Stimulated activated CD8-positive, alpha-beta memory T cell treated with anti-CD3 and anti-CD28 coated beads, Interleukin-15, amount 100 ng/mL, for 4 hours (primary cell): Measurements from ENCODE around the gene CPT1C.

Experiments
- DNase-seq, 2 donors: peaks; one replicate each; pipeline ENCODE4 v3.0.0-alpha.2; 2020; ENCODE audit warnings: low read depth in 2 of 2

CPT1C gene

DNA sequence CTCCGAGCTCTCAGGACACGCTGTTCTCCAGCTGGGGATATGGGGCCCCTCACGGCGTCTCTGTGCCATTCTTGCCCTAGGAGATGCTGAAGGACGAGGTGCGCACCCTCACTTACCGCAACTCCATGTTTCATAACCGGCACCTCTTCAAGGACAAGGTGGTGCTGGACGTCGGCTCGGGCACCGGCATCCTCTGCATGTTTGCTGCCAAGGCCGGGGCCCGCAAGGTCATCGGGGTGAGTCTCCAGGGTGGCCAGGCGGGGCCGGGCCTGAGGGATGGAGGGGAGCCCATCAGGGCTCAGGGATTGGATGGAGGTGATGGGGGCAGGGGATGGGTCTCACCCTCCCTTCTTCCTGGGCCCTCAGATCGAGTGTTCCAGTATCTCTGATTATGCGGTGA, 9.1 kb upstream of the CPT1C start:
- no peak for DNase-seq

DNA sequence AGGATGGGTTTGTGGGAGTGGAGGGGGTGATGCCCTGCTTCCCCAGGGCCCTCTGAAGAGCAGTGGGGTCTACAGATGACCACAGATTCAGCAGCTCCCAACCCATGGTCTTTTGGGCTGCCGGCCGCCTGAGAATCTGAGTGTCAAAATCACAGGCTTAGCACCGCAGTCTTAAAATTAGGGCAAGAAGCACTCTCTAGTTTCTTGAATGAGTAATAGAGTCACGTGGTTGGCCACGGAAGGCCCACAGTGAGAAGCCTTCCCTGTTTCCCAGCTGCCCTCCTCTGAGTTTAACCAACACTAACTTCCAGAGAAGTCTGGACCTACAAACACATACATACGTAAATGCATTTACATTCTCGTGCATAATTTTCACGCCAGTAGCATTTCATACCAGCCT, 8.6 kb upstream of the CPT1C start:
- DNase-seq: no peak

DNA sequence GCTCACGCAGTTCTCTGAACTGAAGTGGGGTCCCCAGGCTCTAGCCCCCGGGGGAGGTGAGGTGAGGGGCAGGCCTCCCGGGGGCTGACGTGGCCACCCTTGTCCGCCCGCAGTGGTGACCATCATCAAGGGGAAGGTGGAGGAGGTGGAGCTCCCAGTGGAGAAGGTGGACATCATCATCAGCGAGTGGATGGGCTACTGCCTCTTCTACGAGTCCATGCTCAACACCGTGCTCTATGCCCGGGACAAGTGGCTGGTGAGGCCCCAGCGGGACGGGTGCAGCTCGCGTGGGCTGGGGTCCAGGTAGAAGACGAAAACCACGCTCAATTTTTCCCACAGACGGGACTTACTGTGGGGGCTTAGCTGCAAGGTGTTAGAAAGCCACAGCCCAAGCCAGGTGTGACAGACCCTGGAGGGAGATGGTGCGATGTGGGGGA, 7.1 kb upstream of the CPT1C start:
- no peak for DNase-seq

DNA sequence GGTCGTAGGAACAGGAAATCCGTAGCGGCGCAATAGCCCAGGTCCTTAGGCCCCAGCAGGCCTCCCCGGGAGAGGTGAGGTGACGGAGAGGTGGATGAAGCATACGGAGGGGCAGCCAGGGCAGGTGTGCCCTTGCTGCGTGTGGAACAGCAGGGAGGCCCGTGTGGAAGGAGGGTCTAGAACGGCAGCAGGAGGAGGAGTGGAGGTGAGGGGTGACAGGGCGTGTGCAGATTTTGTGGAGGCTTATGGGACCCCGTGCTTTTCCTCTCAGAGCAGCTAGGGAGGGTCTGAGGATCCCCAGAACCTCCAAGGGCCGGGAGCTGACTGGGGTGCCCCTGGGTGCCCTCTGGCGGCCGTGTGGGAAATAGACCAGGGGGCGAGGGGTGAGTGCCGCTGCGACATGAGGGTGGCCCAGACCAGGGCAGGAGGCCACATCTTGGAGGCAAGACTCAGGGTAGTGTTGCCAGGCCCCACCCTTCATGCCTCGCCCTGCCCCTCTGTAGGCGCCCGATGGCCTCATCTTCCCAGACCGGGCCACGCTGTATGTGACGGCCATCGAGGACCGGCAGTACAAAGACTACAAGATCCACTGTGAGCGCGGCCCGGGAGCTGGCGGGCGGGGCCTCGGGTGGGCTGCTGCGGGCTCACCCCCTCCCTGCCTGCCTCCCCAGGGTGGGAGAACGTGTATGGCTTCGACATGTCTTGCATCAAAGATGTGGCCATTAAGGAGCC, 6.5 kb upstream of the CPT1C start:
- no peak for DNase-seq

DNA sequence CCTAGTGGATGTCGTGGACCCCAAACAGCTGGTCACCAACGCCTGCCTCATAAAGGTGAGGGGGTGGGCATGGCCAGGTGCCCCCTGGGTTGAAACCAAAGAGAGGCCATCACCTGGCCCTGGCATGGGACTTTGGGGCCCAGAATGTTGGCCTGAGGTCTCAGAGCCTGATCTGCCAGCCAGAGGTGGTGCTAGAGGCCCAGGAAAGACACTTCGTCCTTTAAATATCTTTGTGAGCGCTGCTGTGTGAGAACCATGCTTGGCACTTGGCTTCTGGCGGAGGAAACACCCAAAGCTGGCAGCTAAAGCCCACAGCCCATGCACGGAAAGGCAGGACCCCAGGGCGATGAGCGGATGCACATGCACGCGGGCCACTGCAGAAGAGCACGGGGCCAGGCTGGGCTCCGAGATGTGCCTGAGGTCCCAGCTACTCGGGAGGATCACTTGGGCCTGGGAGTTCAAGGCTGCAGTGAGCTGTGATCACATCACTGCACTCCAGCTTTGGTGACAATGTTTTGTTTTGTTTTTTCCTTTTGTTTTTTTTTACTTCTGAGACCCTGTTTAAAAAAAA, 5.8 kb upstream of the CPT1C start:
- no peak for DNase-seq

DNA sequence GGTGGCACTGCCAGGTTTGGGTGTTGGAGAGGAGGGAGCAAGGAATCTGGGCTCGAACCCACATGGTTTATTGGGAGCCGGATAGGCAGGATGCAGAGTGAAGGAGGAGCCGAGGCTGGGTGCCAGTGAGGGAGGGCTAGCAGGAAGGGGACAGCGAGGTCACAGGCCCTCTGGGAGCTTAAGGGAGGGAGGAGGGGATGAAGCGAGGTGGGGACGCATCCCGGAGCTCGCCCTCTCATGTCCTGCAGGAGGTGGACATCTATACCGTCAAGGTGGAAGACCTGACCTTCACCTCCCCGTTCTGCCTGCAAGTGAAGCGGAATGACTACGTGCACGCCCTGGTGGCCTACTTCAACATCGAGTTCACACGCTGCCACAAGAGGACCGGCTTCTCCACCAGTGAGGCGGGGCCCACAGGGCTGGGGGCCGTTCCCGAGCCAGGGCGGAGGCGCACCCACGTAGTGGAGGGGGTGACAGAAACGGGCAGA, 5.0 kb upstream of the CPT1C start:
- DNase-seq: no peak

DNA sequence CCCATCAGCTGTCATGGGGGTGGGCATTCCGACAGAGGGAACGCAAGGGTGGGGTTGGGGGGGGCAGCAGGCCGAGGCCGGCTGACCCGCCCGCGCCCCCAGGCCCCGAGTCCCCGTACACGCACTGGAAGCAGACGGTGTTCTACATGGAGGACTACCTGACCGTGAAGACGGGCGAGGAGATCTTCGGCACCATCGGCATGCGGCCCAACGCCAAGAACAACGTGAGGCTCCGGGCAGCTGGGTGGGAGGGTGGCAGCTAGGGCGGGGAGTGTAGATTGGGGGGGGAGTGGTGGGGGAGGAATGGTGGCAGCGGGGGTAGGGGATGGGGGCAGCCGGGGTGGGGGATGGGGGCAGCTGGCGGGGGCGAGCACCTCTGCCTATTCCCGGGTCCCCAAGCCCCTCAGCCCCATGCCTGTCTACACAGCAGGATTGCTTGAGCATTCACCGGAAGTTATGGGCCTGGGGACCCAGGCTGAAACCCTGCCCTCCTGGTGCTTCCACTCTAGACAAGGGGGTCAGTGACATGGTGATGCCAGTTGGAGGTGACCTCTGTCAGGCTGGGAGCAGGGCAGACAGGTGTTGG, 4.3 kb upstream of the CPT1C start:
- no peak for DNase-seq

DNA sequence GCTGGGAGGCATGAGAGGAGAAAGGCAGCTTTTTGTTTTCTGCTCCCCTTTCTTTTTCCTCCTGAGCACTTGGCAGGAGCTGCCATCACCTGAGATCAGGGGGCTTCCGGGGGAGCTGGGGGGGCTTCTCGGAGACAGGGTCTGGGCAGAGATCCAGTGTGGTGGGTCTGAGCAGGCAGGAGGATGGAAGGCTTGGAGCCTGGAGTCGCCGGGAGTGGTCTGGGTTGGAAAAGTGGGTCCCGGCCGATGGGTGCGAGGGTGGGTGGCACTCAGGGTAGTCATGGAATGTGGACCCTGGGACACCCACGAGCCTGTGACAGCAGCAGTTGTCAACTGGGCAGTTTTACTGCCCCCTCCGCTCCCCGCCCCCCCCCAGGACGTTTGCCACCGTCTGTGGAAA, 3.8 kb upstream of the CPT1C start:
- DNase-seq: no peak

DNA sequence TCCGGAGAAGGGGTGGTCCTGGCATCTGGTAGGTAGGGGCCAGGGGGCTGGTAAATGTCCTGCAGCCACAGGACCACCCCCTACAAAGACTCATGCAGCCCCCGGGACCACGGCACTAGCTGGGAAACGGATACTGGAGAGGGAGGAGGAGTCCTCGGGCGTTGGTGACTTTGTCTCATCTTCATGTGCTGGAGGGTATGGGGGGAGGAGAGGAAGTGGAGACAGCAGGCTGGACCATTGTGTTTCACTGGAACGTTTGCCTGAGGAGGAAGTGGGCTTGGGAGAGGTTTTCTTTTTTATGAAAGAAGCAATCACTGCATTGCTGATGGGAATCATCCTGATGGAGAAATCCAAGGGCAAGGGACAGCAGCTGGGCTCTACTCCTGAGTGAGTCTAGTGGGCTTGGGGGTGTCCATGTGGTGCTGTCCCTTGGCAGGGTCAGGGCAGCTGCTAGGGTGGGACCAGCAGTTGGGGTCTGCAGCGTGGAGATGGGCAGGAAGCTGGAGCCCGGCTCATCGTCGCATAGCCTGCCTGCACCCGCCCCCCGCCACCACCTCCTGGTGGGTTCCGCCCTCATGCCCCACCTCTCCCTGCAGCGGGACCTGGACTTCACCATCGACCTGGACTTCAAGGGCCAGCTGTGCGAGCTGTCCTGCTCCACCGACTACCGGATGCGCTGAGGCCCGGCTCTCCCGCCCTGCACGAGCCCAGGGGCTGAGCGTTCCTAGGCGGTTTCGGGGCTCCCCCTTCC, 3.2 kb upstream of the CPT1C start:
- no peak for DNase-seq

DNA sequence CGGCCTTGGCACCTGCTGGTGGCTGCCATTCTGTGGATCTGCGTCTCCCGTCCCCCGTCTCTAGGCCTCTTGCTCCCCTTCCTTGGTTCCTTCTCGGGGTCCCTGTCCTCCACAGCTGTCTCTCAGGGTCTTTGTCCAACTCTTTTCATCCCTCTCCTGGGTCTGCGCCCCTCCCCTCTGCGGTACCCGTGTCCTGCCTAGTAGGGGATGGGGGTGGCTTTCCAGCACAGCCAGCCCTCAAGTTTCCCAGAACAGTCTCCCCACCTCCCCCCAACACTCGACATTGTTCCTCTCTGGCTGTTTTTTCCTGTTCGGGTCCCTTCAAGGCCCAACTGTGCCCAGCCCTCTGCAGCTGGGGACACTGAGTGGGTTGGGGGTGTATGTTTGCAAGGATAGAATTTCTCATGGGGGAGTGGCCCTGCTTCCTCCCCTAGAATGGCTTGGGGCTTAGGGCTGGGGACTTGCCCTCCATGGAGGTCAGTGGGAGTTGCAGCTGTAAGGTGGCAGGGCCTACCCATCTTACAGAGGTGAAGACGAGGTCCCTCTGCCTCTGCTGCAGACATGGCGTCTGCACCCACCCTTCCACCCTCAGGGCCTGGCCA, 2.3 kb upstream of the CPT1C start:
- no peak for DNase-seq

DNA sequence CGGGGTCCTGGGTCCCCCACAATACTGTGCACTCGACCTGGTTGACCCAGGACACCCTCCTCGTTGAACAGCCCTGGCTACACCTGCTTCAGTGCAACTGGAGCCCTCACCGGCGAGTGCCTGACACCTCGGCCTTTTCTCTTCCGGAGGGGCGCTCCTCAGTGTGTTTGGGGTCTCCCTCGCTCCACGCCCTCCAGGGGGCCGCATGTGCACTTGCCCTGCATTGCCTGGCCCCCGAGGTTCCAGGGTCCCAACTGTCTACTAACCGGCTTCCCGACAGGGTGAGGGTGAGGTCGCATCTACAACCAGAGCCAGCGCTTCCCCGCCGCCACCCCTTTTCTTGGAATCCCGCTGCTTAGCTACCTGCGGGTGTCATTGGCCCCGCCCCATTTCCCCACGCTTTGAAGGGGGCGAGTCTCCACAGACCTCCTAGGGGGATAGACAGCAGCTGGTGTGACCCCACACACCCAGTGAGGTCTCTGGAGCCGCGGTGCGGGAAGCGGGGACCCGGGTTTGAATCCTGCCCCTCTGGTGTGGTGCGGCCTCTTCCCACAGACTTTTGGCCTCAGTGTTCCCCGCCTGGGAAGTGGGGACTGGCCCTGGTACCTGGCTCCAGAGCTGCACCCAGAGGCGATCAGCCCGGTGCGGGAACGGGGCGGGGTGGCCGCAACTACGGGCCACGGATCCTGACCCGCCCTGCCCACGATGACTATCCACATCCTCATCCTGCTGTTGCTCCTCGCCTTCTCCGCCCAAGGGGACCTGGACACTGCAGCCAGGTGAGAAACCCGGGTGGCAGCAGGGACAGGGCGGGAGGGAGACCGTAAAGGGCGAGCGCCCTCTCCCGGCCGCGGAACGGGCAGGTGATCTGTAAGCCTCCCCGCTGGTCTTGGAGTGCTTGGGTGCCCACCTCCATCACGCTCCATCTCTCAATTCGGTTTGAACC, 1.5 kb upstream of the CPT1C start, which contains the start of gene ADM5:
Gene ADM5 (plus strand): TSS at position 462 of the 946 bp plus-strand sequence. CDS start 244 bp downstream, at position 706.
- DNase-seq: no peak

DNA sequence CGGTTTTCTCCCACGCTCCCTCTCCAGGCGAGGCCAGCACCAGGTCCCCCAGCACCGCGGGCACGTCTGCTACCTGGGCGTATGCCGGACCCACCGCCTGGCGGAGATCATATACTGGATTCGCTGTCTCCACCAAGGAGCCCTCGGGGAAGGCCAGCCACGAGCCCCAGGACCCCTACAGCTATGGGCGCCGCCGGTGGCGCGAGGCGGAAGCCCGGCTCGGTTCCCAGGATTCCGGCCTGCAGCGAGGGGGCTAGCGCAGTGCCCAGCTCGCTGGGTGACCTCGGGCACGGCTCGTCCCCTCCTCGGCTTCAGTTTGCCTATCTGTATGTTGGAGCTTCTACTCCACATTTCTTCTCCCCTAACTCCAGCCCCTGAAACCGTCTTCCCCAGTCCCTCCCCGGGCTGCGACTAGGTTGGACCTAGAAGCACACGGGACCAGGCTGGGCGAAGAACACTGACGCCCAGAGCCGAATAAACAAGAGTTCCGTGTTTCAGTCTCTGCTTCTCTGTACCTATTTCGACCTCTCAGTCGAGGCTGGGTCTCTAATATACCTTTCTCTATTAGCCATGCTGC, 749 bp upstream of the CPT1C start:
- DNase-seq: no peak

DNA sequence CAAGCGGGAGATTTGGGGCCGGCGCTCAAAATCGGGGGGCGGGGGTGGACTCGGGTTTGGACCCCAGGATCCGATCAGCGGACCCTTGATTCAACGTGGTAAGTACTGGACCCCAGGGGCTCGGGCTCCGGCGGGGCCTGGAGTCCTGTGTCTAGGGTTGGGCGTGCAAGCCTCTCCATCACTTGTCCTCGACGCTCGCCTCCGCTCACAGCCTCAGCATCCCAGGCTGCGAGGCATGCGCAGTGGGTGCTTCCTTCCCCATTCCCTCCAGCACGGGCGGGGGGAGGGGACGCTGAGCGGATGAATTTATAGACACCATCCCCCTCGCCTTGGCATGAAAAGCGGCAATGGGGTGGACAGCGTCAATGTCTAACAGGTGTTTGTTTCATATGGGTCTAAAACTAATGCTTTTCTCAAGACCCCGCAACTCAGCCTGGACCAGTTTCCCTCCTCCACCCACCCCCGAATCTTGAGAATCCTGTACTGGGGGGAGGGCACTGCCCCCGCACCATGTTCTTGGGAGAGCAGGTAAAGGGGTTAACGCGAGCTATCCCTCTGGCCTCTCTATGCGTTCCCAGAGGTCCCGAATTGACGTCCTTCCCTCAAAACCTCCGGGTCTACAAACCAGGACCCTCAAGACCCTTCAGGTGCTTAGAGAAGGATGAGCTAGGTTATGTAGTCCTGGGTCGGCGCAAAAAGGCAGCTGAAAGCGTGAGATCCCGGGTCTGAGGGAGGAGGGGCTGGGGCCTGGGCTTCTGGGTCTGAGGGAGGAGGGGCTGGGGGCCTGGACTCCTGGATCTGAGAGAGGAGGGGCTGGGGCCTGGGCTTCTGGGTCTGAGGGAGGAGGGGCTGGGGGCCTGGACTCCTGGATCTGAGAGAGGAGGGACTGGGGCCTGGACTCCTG, 579 bp downstream of the CPT1C start:
- DNase-seq: no peak

DNA sequence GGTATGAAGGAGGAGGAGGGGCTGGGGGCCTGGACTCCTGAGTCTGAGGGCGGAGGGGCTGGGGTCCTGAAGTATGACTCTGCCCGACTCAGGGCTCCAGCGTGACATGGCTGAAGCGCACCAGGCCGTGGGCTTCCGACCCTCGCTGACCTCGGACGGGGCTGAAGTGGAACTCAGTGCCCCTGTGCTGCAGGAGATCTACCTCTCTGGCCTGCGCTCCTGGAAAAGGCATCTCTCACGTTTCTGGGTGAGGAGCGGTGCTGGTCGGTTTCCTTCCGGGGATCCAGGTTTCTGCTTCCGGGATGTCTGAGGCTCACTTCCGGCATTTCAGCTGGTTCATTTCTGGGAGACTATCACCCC, 1.2 kb downstream of the CPT1C start:
- no peak for DNase-seq

DNA sequence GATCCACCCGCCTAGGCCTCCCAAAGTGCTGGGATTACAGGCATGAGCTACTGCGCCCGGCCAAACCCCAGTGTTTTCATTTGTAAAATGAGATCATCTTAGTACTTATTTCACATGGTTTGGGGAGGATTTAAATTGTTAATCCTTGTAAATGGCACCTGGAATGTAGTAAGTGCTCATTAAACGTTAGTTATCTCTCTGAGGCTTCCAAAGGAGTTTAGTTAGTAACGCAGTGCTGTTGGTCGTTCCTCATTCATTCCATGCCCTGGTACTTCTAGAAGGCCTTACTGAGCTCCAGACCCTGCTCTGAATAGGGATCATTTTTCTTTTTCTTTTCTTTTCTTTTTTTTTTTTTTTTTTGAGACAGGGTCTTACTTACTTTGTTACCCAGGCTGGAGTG, 5.2 kb downstream of the CPT1C start:
- DNase-seq: no peak

DNA sequence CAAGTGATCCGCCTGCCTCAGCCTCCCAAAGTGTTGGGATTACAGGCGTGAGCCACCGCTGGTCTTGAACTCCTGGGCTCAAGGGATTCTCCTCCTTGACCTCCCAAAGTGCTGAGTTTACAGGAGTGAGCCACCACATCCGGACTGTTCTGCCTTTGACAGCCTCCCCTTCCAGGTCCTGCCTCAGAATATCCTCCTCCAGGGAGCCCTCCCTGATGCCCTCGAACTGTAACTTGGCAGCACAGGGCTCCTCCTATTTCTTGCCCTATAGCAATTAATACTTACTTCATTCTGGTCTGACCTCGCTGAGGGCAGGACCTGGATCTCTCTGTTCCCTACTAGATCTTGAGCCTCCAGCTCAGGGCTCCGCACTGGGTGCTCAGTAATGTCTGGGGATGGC, 5.9 kb downstream of the CPT1C start:
- no peak for DNase-seq

DNA sequence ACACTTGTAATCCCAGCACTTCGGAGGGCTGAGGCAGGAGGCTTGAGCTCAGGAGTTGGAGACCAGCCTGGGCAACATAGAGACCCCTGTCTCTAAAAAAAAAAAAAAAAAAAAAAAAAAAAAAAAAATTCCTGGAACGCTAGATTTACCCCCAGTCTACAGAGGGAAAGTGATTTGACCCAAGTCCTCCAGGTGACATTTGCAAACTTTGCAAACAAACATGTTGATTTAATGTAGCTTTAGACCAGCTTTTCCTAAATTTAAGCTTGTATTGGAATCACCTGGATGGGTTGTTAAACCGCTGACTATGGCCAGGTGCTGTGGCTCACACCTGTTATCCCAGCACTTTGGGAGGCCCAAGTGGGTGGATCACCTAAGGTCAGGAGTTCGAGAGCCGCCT, 8.4 kb downstream of the CPT1C start:
- no peak for DNase-seq

DNA sequence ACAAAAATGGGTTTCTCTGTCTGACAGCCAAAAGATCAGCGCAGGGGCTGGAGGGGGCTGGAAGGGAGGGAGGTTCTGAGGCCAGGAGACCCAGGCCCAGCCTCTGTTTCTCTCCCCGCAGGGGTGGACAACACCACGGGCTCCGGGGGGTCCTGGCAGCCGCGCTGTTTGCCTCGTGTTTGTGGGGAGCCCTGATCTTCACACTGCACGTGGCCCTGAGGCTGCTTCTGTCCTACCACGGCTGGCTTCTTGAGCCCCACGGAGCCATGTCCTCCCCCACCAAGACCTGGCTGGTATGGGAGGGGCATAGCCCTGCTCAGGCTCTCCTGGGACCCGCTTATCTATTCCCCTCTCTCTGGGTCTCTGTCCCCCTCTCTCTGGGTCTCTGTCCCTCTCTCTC, 9.6 kb downstream of the CPT1C start:
- DNase-seq: no peak

DNA sequence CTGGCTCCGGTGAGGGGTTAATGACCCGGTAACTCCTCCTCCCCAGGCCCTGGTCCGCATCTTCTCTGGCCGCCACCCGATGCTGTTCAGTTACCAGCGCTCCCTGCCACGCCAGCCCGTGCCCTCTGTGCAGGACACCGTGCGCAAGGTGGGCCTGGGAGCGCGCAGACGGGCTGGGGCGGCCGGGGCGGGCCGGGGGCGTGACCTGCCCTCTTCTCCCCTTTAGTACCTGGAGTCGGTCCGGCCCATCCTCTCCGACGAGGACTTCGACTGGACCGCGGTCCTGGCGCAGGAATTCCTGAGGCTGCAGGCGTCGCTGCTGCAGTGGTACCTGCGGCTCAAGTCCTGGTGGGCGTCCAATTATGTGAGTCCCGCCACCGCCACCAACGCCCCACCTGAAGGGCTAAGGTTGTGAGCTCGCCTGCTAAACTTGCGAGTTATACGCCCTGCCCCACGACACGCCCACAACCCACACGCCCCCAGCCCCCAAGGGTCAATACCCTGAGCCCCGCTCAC, 10.4 kb downstream of the CPT1C start:
- DNase-seq: no peak
